NCI-H2196 treated with DMSO at 0.1 percent for 48 hours (cell line): ENCODE measurements around the gene FAM193A.

Source experiments
- DNase-seq: peaks from one replicate; lab custom pipeline; 2025; ENCODE audit not compliant: unreplicated experiment; lab: John Stamatoyannopoulos, UW

The FAM193A gene

GRCh38 chr4:2688281-2688680, 151.8 kb downstream of the FAM193A start:
- no peak for DNase-seq

DNA sequence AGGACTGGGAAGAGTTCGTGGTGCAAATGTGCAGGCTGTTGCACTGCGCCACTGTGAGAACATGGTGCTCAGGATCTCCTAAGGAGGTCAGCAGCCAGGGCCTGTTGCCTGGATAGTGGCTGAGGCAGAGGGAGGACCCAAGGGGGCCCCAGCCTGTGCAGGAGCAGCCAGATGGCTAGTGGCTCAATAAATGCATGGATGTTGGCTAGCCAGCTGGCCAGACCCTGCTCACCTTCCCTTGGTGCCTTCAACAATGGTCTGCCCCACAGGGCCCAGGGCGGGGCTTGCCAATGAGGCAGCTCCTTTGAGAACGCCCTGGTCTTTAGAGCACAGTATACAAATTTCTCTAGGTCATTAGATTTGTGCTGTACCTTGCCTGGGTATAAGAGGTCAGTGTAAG, 152.2 kb downstream of the FAM193A start:
- no peak for DNase-seq

- DNase-seq, result no peak
Measured at GRCh38 chr4:2689114-2689513, 152.7 kb downstream of the FAM193A start.

DNA sequence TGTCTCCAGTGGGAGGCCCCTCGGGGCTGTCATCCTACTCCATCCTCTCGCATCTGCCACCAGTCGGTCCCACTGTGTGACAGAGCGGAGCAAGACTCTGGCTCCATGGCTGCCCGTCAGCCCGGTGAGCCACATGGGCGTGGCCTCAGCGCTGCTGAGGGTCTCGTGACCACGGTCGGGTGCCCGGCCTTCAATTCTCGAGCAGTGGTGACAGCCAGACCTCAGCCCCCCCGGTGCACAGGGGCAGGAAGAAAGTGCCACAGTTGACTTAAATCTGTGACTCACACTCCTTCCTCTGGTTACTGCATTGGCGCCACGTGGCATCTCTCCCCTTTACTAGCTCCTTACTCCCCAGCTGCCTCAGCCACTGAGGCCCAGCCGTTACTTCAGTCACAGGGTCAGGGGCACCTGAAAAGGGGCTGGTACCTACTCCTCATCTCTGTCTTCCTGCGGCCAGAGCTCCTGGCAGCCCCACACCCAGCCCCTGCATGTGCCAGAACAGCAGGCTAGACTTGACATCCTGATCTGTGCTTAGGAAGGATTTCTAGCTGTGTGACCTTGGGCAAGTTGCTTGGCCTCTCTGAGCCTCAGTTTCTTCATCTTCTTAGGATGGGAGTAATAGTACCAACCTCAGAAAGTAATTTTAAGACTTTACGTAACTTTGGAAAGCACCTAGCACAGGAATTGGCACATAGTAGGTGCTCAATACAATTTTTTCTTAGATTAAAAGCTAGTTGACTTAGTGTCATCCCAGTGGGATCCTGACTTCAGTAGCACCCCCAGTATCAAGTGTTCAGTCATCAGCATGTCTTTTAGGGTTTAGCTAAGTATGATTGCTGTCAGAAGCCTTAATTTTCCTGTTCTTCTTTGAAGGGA, 153.6 kb downstream of the FAM193A start:
- DNase-seq, result no peak

DNA sequence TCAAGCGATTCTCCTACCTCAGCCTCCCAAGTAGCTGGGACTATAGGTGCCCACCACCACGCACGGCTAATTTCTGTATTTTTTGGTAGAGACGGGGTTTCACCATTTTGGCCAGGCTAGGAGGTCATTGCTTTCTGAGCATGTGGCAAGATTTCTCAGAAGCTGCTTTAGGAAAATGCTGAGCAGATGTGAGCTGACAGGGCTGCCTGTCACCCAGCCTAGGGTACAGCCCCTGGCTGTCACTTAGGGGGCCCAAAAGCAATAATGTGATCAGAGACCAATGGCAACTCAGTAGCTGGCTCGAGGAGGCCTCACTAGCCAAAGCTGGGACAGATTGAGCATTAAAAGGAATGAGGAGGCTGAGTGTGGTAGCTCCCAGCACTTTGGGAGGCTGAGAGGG, 154.9 kb downstream of the FAM193A start:
- no peak for DNase-seq

GRCh38 chr4:2691952-2692435, 155.5 kb downstream of the FAM193A start:
- no peak for DNase-seq

DNA sequence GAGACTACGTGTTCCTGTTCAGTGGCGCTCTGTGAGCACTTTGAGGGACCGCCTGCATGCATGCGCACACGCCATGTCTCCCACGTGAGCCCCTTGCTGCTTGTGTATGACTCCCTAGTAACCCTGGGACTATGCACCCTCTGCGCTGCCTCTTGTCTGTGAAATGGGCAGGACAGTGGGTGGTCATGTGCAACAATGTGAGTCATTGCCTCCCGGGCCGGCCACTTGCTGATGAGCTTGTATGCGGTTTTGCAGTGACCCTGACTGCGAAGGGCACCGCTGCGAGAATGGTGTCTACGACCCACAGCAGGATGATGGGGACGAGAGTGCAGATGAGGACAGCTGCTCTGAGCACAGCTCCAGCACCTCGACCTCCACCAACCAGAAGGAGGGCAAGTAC, 158.2 kb downstream of the FAM193A start:
- DNase-seq, result no peak

GRCh38 chr4:2695346-2696060, 159.1 kb downstream of the FAM193A start:
- no peak for DNase-seq

GRCh38 chr4:2696423-2696822, 160.0 kb downstream of the FAM193A start:
- DNase-seq, result no peak

GRCh38 chr4:2697995-2698414, 161.6 kb downstream of the FAM193A start:
- no peak for DNase-seq

DNA sequence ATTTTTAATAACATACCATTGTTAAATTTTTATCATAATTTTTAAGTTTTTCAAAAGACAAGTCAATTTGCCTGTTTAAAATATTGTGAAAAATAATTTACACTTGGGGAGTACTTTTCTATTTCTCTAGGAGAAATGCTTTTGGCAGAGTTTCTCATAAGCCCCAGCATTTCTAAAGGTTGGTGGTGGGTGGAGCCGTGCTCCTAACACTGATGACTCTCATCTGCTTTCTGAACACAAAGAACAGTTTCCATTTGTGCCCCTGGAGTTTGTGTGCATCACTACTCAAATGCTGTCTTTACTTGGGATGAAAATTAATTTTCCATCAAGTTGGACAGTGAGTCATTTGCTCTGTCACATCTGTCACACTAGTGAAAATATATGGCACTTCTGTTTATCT, 162.1 kb downstream of the FAM193A start:
- DNase-seq, result no peak

DNA sequence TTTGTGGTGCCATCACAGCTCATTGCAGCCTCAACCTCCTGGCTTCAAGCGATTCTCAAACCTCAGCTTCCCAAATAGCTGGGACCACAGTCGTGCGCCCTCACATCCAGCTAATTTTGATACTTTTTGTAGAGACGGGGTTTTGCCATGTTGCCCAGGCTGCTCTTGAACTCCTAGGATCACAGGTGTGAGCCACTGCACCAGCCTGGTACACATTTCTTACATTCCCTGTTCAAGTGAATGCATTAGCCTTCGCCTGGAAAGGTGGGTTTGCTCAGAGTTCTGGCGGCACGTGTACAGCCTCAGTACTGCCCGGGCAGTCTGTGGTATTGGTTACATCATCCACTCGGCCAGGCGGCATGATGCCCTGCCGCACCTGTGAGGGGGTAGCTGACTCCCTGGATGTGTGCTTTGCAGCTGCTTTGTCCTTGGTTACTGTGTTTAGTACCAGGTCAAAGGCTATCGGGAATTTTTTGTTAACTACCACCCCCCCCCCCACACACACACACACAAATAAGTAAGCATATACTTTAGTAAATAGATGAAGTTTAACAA, 162.6 kb downstream of the FAM193A start:
- DNase-seq, result no peak

DNA sequence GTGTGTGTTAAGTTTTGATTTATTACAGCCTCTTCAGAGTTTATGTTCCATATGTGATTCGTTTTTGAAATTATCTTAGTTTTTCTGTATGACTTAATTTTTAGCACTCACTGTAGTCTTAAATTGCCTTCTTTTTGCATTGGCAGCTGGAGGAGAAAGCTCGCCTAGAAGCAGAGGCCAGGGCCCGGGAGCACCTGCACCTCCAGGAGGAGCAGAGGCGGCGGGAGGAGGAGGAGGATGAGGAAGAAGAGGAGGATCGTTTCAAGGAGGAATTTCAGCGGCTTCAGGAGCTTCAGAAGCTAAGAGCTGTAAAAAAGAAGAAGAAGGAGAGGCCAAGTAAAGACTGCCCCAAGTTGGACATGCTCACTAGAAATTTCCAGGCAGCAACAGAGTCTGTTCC, 163.1 kb downstream of the FAM193A start:
- no peak for DNase-seq

GRCh38 chr4:2700031-2700430, 163.6 kb downstream of the FAM193A start:
- DNase-seq, result no peak

GRCh38 chr4:2702361-2702760, 165.9 kb downstream of the FAM193A start:
- no peak for DNase-seq

DNA sequence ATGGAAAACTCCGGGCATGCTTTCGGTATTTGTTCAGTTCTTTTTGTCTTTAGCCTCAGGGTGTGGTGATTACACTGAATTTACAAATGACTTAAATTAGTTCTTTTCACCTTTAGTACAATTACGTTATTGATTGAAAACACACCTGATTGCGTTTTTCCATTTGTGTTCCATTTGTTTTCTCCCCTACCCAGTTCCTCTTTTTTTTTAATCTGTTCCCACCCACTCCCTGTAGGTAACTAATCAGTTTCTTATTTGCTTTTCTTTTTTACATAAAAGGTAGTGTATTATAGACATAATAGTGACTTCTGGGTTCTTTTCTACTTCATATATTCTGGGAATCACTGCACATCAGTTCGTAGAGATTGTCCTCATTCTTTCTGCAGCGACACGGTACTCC, 166.3 kb downstream of the FAM193A start:
- no peak for DNase-seq

DNA sequence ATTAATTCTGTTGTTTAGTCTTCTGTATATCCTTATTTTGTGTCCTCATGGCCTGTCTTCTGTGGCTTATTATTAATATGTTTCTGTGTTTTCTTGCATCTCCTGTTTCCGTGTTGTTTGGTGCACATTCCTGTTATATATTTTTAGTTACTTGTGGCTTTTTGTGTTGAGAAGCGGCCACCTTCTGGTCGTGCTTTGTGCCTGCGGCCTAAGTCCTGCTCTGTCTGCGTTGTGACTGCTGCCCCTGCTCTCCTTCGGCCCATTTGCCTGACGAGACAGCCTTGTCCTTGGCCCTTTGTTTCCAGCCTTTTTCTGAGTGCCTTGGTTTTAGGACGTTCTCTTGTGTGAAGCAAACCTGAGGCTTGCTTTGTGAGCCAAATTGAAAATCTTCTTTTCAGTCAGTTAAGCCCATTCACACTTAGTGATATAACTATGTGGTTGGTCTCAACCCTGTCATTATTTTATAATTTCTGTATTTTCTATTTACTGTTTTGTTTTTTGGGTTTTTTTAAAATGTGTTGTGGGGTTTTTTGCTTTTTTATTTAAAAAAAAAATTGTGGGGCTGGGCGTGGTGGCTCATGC, 175.9 kb downstream of the FAM193A start:
- no peak for DNase-seq

GRCh38 chr4:2713337-2713736, 176.9 kb downstream of the FAM193A start:
- DNase-seq, result no peak

- no peak for DNase-seq
Measured at GRCh38 chr4:2714061-2714770, 177.8 kb downstream of the FAM193A start.

- DNase-seq, result no peak
Measured at GRCh38 chr4:2714918-2715317, 178.5 kb downstream of the FAM193A start.

GRCh38 chr4:2715426-2715825, 179.0 kb downstream of the FAM193A start:
- DNase-seq, result no peak
